CD4-positive, alpha-beta T cell (primary cell): ENCODE measurements around the gene KRTAP5-8. TPM values are rescaled to one million over a fixed set of nuclear protein-coding genes. Genes with fewer than 3 reads are reported as not detected.

Experiments
- ATAC-seq: fragments of 200-7000 bp; cut with Tn5 transposase; one replicate; pipeline ENCODE4 v1.10.0; 2022; ENCODE audit warnings: mild to moderate bottlenecking; ENCODE audit not compliant: poor library complexity
- CTCF ChIA-PET: fragments of 350-600 bp; sonication (Branson Sonifier 250); formaldehyde crosslinking; loops from one replicate; lab custom pipeline; 2021; ENCODE audit warnings: antibody characterized with exemption, inconsistent platforms; lab: Charles Lee
- POLR2A ChIA-PET: fragments of 350-600 bp; sonication (Branson Sonifier 250); formaldehyde crosslinking; loops from one replicate; lab custom pipeline; 2021; ENCODE audit warnings: antibody characterized with exemption, inconsistent platforms; lab: Charles Lee
- DNase-seq, 14 experiments: peaks; one replicate each; pipeline ENCODE4 v3.0.0-alpha.2; 2013 to 2020; ENCODE audit warnings: mixed read lengths in 2 of 14
- H3K27ac ChIP-seq, 2 donors: one replicate each; pipeline versions ENCODE4 v1.5.1 to v1.7.0; 2013; ENCODE audit warnings: low read length in 2 of 2, low read depth in 1 of 2, mild to moderate bottlenecking in 1 of 2
- H3K27me3 ChIP-seq, 2 experiments: 1 replicate in 1 of 2; 2 replicates in 1 of 2; pipeline versions ENCODE4 v1.6.1 to v1.7.0; 2013; ENCODE audit warnings: low read length in 2 of 2, control low read depth in 1 of 2, mild to moderate bottlenecking in 1 of 2, moderate library complexity in 1 of 2; ENCODE audit not compliant: insufficient read depth in 2 of 2, control insufficient read depth in 1 of 2
- H3K36me3 ChIP-seq: one replicate; pipeline ENCODE4 v1.6.1; 2013; ENCODE audit warnings: low read length, control low read depth; ENCODE audit not compliant: insufficient read depth
- H3K4me1 ChIP-seq: one replicate; pipeline ENCODE4 v1.6.1; 2013; ENCODE audit warnings: low read length, control low read depth; ENCODE audit not compliant: insufficient read depth
- H3K4me3 ChIP-seq: one replicate; pipeline ENCODE4 v1.5.1; 2013; ENCODE audit warnings: mild to moderate bottlenecking, low read length, moderate library complexity
- H3K9me3 ChIP-seq, 2 experiments: 1 replicate in 1 of 2; 2 replicates in 1 of 2; pipeline versions ENCODE4 v1.6.1 to v1.7.0; 2013; ENCODE audit warnings: low read length in 2 of 2, mild to moderate bottlenecking in 2 of 2, control low read depth in 1 of 2, moderate library complexity in 1 of 2; ENCODE audit not compliant: control insufficient read depth in 1 of 2, insufficient read depth in 1 of 2
- H3K27ac Mint-ChIP-seq: one replicate; pipeline ENCODE4 v1.8.0; 2020; ENCODE audit warnings: mixed read lengths
- H3K27me3 Mint-ChIP-seq: one replicate; pipeline ENCODE4 v1.8.0; 2021; ENCODE audit warnings: mixed read lengths
- H3K36me3 Mint-ChIP-seq: one replicate; pipeline ENCODE4 v1.8.0; 2021; ENCODE audit warnings: low read depth, mixed read lengths
- H3K4me1 Mint-ChIP-seq: one replicate; pipeline ENCODE4 v1.8.0; 2021; ENCODE audit warnings: low read depth, mixed read lengths
- H3K4me3 Mint-ChIP-seq: one replicate; pipeline ENCODE4 v1.8.0; 2020; ENCODE audit warnings: mild to moderate bottlenecking, mixed read lengths
- H3K9me3 Mint-ChIP-seq: one replicate; pipeline ENCODE4 v1.8.0; 2020; ENCODE audit warnings: mixed read lengths
- intact Hi-C, 2 experiments: fragments of 100-400 bp; cut with DNase I in 1 of 2; cut with micrococcal nuclease in 1 of 2; formaldehyde crosslinking; loops; one replicate each; pipeline versions ENCODE4 v1.15.1 to v1.9.0; 2023 to 2025; cut with DNase I, micrococcal nuclease
- total RNA-seq, 174 experiments: library from RNA in 2 of 174; stranded (reverse) in 2 of 174; gene quantifications; one replicate each; pipeline ENCODE4 v1.2.3 and lab custom pipeline; 2021 to 2026
- TF ChIP-seq, protein P1 (sequence below): fragments of 200-600 bp; IDR thresholded peaks from one replicate; pipeline ENCODE4 v1.8.0; 2022; ENCODE audit warnings: antibody characterized with exemption, mild to moderate bottlenecking

KRTAP5-8 gene
- total RNA-seq, 2 experiments from 2014 or later: not detected

DNA sequence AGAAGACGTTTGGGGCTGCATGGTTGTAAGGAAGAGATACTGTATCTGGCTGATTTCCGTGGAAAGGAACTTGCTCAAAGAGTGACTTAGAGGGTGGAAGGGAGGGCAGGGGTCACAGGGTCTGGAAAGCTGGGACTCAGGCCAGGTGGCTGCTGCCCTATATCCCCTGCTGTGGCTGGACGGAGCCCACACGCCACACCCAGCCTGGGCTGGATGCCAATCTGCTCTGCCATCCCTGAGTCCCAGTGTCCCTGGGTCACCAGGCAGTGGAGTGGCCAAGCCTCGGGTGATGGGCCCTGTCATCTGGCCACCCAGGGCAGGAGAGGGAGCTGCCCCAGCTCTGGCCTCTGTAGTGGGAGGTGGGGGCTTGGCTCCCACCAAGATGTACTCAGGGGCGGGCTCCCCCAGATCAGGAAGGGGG is 37.2 kb upstream of the KRTAP5-8 start:
- TF ChIP-seq, protein P1, sequence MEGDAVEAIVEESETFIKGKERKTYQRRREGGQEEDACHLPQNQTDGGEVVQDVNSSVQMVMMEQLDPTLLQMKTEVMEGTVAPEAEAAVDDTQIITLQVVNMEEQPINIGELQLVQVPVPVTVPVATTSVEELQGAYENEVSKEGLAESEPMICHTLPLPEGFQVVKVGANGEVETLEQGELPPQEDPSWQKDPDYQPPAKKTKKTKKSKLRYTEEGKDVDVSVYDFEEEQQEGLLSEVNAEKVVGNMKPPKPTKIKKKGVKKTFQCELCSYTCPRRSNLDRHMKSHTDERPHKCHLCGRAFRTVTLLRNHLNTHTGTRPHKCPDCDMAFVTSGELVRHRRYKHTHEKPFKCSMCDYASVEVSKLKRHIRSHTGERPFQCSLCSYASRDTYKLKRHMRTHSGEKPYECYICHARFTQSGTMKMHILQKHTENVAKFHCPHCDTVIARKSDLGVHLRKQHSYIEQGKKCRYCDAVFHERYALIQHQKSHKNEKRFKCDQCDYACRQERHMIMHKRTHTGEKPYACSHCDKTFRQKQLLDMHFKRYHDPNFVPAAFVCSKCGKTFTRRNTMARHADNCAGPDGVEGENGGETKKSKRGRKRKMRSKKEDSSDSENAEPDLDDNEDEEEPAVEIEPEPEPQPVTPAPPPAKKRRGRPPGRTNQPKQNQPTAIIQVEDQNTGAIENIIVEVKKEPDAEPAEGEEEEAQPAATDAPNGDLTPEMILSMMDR: no peak
- ATAC-seq (no peak), DNase-seq (no peak)
- Mint-ChIP-seq H3K4me1 (no peaks in the 10 kb centered on the region), H3K9me3 (peaks cover 2% of the 10 kb centered on the region), H3K27me3 (no peaks in the 10 kb centered on the region), H3K27ac (no peak overlapping the region), H3K36me3 (peaks cover 96% of the 10 kb centered on the region), H3K4me3 (no peak overlapping the region)
- Histone ChIP-seq H3K27me3 (no peaks in the 10 kb centered on the region), H3K27ac (no peak overlapping the region), H3K4me1 (no peaks in the 10 kb centered on the region), H3K9me3 (peaks cover 0 to 16% of the 10 kb centered on the region in 2 experiments), H3K36me3 (peaks cover 79% of the 10 kb centered on the region), H3K4me3 (no peak overlapping the region)
- ChIA-PET CTCF (no interaction called here), POLR2A (no interaction called here)
- intact Hi-C loops: no loop called here

DNA sequence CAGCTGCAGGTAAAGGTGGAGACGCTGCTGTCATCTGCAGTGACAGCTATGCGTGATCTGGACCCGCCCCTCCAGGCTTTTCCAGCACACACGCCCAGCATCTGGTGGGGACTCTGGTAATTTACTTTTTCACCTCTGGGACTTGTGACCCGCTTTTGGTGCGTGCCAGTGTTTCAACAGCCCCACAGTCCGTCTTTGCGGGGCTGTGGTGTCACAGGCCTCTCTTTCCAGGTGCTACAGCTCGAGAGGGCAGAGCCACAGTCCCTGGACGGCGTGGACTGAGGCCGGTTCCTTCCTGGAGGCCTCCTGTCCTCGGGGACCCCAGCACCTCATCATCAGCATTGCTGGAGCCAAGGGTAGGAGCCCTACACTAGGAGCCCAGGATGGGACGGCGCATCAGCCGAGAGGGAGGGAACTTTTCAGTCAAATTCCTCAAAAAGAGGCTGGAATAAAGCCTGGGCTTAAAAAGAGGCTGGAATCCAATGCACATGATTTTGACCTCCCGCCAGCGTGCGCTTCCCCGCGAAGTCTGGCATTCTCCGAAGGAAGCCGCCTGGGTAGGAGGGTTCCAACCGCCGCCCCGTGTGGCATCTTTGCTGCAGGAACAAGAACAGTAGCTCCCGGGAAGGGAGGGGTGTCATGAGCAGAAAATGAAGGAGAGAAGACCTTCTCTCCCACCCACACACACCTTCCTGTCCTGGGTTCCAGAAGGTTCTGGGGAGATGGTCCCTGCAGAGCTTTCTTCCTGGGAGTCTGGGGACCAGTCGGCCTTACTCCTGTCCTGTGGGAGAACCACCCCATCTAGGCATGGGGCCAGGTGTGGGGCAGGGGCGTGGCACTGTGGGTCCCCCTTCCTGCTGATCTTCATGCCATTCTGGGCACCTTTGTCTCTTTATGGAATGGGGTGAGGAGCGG is 36.5 kb upstream of the KRTAP5-8 start:
- H3K4me3 ChIP-seq: no peak overlapping the region
- TF ChIP-seq, protein P1: no peak

DNA sequence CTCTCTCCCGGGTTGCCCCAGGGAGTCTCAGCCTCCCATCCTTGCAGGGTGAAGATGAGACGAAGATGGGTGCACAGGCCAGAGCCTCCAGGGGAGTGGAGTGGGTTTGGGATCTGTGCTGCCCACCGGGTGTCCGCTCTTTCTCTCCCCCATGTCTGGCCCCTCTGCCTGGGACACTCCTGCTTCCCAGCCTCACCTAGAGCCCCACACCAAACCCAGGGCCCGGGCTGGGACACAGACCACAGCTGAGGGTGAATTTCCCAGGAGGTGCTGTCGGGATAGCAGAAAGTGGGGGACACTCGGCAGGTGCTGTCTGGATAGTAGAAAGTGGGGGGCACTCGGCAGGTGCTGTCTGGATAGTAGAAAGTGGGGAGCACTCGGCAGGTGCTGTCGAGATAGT is 35.8 kb upstream of the KRTAP5-8 start:
- intact Hi-C loops: no loop called here
- CTCF ChIA-PET: no interaction called here
- Mint-ChIP-seq H3K9me3 (peaks cover 2% of the 10 kb centered on the region), H3K27ac (no peak overlapping the region), H3K27me3 (no peaks in the 10 kb centered on the region), H3K36me3 (peaks cover 96% of the 10 kb centered on the region), H3K4me1 (no peaks in the 10 kb centered on the region), H3K4me3 (no peak overlapping the region)
- H3K9me3 ChIP-seq: peaks cover 10 to 23% of the 10 kb centered on the region in 2 experiments
- H3K27ac ChIP-seq: no peak overlapping the region
- no peaks in the 10 kb centered on the region for H3K27me3 ChIP-seq
- POLR2A ChIA-PET: no interaction called here
- peaks cover 65% of the 10 kb centered on the region for H3K36me3 ChIP-seq
- DNase-seq: peak in 1 of 14 experiments; percentile 21
- TF ChIP-seq, protein P1: no peak
- no peak overlapping the region for H3K4me3 ChIP-seq
- ATAC-seq: no peak
- H3K4me1 ChIP-seq: no peaks in the 10 kb centered on the region

More for the DNA sequence above, 36.5 kb upstream of the KRTAP5-8 start:
- H3K27ac Mint-ChIP-seq: no peak overlapping the region
- peak in 1 of 14 experiments; percentile 12 for DNase-seq
- H3K27me3 Mint-ChIP-seq: no peaks in the 10 kb centered on the region
- ATAC-seq: no peak
- H3K27ac ChIP-seq: no peak overlapping the region
- peaks cover 3 to 22% of the 10 kb centered on the region in 2 experiments for H3K9me3 ChIP-seq
- H3K9me3 Mint-ChIP-seq: peaks cover 2% of the 10 kb centered on the region
- H3K36me3 ChIP-seq: peaks cover 72% of the 10 kb centered on the region
- H3K4me3 Mint-ChIP-seq: no peak overlapping the region
- peaks cover 96% of the 10 kb centered on the region for H3K36me3 Mint-ChIP-seq
- intact Hi-C loops: no loop called here
- no peaks in the 10 kb centered on the region for H3K4me1 ChIP-seq
- H3K27me3 ChIP-seq: no peaks in the 10 kb centered on the region
- ChIA-PET CTCF (no interaction called here), POLR2A (no interaction called here)
- H3K4me1 Mint-ChIP-seq: no peaks in the 10 kb centered on the region
